ENCODE measurements around the gene BHLHA15.
"Not testable (repeated sequence)": the region's sequence is repeated elsewhere in the genome, so short reads cannot be mapped to it uniquely, and the experiment has no call there.

BHLHA15 gene

DNA sequence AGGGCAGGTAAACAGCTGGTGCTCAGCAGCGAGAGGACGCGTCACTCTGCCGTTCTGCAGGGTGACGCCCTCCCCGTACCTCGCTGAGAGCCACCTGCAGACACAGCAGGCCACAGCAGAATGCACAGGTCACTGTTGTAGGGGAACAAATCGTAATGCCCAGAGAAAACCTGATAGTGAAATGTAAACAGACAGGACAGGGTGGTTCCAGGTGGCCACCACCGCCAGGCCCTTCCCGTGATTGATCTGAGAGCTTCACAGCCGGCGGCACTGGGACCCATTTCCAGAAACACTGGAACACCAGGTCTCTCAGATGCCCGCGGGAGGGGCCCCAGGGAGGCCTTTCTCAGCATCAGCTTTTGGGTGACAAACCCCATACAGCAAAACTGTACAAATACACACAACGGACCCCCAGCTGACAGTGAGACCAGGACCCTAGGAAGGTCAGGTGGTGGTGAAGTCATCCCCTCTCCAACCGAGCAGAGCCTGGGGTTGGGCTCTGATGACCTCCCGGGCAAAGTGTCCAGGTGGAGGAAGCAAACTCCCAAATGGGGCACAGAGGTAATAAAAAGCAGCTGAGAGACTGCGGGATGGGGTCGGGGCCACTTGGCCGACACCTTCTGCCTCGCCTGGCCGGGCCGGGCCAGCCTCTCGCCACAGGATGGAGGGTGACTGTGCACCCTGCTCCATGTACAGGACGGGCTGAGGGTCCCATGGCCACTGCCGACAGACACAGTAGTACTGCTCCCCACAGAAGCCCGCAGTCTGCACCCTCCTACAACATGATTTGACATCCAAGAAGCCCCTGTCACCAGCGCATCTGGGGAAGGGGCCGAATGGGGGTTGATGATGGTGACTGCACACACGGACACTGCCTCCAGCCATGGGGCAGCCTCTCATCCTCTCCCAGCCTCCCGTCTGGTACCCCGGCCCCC lies 4.6 kb downstream of the BHLHA15 start:
- TF ChIP-seq, protein P1, sequence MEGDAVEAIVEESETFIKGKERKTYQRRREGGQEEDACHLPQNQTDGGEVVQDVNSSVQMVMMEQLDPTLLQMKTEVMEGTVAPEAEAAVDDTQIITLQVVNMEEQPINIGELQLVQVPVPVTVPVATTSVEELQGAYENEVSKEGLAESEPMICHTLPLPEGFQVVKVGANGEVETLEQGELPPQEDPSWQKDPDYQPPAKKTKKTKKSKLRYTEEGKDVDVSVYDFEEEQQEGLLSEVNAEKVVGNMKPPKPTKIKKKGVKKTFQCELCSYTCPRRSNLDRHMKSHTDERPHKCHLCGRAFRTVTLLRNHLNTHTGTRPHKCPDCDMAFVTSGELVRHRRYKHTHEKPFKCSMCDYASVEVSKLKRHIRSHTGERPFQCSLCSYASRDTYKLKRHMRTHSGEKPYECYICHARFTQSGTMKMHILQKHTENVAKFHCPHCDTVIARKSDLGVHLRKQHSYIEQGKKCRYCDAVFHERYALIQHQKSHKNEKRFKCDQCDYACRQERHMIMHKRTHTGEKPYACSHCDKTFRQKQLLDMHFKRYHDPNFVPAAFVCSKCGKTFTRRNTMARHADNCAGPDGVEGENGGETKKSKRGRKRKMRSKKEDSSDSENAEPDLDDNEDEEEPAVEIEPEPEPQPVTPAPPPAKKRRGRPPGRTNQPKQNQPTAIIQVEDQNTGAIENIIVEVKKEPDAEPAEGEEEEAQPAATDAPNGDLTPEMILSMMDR (IDR thresholded peaks at IDR 0.05), result no peak
- Histone ChIP-seq H3K4me3 (no peak overlapping the region), H3K27ac (no peak overlapping the region)
- no peak for DNase-seq (ENCODE audit: low spot score)

DNA sequence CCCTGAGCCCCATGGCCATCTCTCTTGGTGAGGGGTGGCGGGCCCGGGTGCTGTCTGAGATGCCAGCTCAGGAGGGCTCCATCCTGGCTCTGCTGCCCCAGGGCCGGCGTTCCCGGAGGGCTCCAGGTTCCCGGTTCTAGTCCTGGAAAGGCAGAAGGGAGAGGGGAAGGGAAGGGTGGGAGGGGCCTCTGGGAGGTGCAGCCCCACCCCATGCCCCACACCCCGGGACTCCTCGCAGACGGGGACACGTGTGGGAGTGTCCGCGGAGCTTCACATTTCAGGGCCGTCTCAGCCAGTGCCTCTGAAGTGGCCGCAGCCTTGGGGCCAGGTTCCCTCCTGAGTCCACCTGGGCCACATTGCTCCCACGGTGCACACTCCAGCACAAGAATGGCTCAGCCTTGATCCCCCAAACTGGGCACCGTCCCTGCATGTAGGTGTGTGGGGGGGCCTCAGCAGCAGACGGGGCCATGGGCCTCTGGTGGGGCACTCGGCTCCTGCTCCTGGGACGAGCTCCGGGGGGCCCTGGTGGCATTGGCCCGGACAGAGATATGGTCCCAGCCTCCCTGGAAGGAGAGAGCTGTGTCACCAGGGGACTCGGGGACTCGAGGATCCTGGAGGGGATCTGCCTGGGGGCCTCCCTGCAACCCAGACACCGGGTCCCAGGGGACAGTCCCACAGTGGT lies 5.8 kb downstream of the BHLHA15 start:
- Histone ChIP-seq H3K4me3 (no peak overlapping the region), H3K27ac (no peak overlapping the region)
- no peak for DNase-seq (ENCODE audit: low spot score)
- TF ChIP-seq, protein P1 (IDR thresholded peaks at IDR 0.05), result no peak

DNA sequence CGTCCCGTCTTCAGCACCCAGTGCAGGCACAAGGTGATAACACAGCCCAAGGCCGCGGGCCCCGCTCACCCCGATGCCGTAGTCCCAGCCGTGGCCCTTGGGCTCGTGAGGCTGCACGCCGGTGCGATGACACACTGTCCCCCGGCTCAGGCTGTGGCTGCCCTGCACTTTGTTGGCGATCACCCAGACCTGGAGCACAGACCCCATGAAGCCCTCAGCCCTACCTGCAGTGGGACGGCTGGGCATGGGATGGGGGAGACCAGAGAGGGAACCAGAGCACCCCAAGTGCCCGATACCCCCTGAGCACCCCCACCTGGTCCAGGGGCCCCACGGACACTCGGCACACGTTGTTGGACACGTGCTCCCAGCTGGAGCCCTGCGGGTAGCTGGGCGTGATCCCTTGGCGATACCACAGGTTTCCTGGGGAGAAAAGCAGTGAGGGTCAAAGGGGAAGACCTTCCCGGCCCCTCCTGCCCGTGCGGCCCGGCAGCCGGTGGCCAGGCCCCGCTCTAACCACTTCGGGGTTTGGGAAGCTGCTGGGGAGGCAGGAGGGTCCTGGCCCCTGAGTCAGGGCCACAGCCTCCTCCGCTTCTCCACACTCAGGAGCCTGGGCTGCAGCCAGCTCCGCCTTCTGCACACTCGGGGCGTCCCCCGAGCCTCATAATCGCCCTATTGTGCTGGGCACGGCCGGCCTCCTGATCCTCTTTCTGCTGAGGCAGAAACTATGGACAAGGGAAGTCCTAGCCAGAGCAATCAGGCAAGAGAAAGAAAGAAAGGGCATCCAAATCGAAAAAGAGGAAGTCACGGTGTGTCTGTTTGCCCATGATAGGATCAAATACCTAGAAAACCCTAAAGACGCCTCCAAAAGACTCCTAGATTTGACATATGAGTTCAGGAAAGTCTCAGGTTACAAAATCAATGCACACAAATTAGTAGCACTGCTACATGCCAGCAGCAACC lies 6.7 kb downstream of the BHLHA15 start:
- DNase-seq (ENCODE audit: low spot score), result no peak
- TF ChIP-seq, protein P1 (IDR thresholded peaks at IDR 0.05), result no peak
- Histone ChIP-seq H3K4me3 (no peak overlapping the region), H3K27ac (no peak overlapping the region)

DNA sequence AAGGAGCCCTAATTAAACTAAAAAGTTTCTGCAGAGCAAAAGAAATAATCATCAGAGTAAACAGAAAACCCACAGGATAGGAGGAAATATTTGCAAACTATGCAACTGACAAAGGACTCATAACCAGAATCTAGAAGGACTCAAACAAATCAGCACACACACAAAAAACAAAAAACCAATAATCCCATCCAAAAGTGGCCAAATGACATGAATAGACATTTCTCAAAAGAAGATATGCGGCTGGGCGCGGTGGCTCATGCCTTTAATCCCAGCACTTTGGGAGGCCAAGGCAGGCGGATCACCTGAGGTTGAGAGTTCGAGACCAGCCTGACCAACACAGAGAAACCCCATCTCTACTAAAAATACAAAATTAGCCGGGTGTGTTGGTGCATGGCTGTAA lies 8.1 kb downstream of the BHLHA15 start:
- DNase-seq (ENCODE audit: low spot score); H3K4me3 ChIP-seq; H3K27ac ChIP-seq: not testable (repeated sequence)

DNA sequence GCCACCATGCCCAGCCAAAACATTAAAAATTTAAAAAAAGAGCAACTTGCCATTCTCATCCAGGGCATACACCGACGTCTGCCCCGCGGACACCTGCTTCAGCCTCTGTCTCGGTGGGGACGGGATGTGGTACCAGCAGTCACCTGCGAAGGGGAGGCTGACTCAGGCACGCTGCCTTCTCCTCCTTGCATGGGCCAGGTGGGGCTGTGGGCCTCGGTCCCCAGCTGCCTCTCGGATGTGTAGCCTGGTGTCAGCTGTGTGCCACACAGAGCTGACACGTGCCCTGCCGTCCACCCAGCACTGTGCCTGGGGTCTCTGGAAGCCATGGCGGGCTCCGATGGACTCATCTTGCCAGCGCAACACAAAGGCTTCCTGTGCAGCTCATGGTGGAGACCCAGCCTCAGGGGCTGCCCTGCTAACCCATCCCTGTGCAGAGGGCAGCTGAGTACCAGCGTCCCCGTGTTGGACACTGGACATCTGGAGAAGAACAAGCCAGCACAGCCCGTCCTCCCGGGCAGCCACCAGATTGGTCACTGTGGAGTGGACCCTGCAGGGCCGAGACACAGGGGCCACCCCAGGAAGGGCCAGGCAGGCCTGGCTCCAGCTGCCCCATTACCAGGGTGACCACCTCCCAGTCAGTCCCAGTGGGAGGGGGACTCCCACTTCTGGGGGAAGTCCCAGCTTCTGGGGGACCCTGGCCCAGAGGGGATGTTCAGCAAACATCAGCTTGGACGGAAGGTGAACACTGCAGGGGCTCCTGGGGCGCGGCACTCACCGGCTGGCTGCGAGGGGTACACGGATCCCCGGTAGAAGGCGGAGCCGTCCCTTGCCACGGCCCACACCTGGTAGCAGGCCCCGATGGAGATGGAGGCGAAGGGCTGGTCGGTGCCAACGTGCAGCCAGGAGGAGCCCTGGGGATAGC lies 10.6 kb downstream of the BHLHA15 start:
- Histone ChIP-seq H3K4me3 (no peak overlapping the region), H3K27ac (no peak overlapping the region)
- no peak for DNase-seq (ENCODE audit: low spot score)
- TF ChIP-seq, protein P1 (IDR thresholded peaks at IDR 0.05), result no peak

DNA sequence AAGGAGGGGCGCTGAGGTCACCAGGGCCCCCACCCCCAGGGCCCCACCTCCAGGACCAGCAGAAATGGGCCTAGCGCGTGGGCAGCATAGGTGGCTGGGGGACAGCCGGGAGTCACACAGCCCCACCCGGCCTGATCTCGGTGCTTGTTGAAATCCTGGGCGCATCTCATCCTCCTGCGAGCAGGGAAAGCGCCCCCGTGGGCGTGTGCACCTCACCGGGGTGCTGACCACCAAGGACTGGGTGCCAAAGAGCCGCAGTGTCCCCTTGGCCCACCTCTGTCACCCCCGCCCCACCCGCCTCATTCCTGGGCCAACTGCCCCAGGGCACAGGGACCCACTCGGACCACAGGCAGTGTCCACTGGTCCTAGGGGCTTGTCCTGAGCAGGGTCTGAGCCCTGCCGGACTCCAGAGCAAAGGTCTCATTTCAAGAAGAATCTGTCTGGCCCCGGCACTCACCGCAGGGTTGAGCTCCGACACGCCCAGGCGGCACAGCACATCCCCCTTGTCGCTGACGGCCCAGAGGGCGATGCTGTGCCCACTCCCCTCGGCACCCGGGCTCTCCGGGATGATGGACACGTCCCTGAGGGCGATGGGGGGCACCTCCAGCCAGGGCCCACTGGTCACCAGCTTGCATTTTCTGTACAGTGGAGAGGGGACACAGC lies 11.4 kb downstream of the BHLHA15 start:
- DNase-seq (ENCODE audit: low spot score), result no peak
- no peak overlapping the region for H3K4me3 ChIP-seq
- TF ChIP-seq, protein P1 (IDR thresholded peaks at IDR 0.05), result no peak
- no peak overlapping the region for H3K27ac ChIP-seq
